OCI-LY3 (cell line): Measurements from ENCODE around the gene PRDM5.

Source experiments
- H2AFZ ChIP-seq: fragments of 200-600, 300-600 bp; shearing (Covaris generic); 2 replicates; pipeline ENCODE4 v1.6.0; 2014; ENCODE audit warnings: antibody characterized with exemption, low read depth, low read length
- H3K27ac ChIP-seq: fragments of 200-600, 300-600 bp; sonication (generic); 2 replicates; pipeline ENCODE4 v1.5.1; 2014; ENCODE audit warnings: mild to moderate bottlenecking, low read length, moderate library complexity, mixed read lengths
- H3K27me3 ChIP-seq: fragments of 200-600, 300-600 bp; sonication (generic); 2 replicates; pipeline ENCODE4 v1.6.1; 2014; ENCODE audit warnings: low read depth, low read length, mixed read lengths
- H3K36me3 ChIP-seq: fragments of 200-600, 300-600 bp; sonication (generic); replicated peaks from 2 replicates; pipeline ENCODE3; 2014; ENCODE audit warnings: low read depth, low read length, mixed read lengths
- H3K4me1 ChIP-seq: fragments of 300-600, 200-600 bp; sonication (generic); 2 replicates; pipeline ENCODE4 v1.6.1; 2014; ENCODE audit warnings: low read length, mixed read lengths
- H3K4me2 ChIP-seq: fragments of 200-600, 300-600 bp; sonication (generic); 2 replicates; pipeline ENCODE4 v1.6.1; 2014; ENCODE audit warnings: low read length, mixed read lengths
- H3K4me3 ChIP-seq: fragments of 300-600, 200-600 bp; sonication (generic); 2 replicates; pipeline ENCODE4 v1.5.1; 2014; ENCODE audit warnings: antibody characterized with exemption, mild to moderate bottlenecking, low read length, moderate library complexity
- H3K79me2 ChIP-seq: fragments of 300-600, 200-600 bp; shearing (Covaris generic); 2 replicates; pipeline ENCODE4 v1.6.1; 2014; ENCODE audit warnings: mild to moderate bottlenecking, low read length, mixed read lengths
- H3K9ac ChIP-seq: fragments of 300-600, 200-600 bp; shearing (Covaris generic); 2 replicates; pipeline ENCODE4 v1.6.0; 2014; ENCODE audit warnings: mild to moderate bottlenecking, low read length, moderate library complexity
- H3K9me3 ChIP-seq: fragments of 200-600, 300-600 bp; shearing (Covaris generic); 2 replicates; pipeline ENCODE4 v1.6.1; 2014; ENCODE audit warnings: low read length, mixed read lengths; ENCODE audit not compliant: insufficient read depth
- H4K20me1 ChIP-seq: fragments of 200-600, 300-600 bp; sonication (generic); 2 replicates; pipeline ENCODE4 v1.6.1; 2016; ENCODE audit warnings: low read length, mixed read lengths; ENCODE audit not compliant: insufficient read depth
- EZH2phosphoT487 ChIP-seq: fragments of 200-600 bp; shearing (Covaris generic); IDR thresholded peaks from 2 replicates; pipeline ENCODE4 v1.6.1; 2018; ENCODE audit warnings: antibody characterized with exemption, mixed run types, low read depth
- TF ChIP-seq, protein P1 (sequence below): fragments of 200-600, 300-600 bp; sonication (generic); IDR thresholded peaks from 2 replicates; pipeline ENCODE4 v1.5.1; 2014; ENCODE audit warnings: antibody characterized with exemption, low read length, low read depth

The PRDM5 gene

DNA sequence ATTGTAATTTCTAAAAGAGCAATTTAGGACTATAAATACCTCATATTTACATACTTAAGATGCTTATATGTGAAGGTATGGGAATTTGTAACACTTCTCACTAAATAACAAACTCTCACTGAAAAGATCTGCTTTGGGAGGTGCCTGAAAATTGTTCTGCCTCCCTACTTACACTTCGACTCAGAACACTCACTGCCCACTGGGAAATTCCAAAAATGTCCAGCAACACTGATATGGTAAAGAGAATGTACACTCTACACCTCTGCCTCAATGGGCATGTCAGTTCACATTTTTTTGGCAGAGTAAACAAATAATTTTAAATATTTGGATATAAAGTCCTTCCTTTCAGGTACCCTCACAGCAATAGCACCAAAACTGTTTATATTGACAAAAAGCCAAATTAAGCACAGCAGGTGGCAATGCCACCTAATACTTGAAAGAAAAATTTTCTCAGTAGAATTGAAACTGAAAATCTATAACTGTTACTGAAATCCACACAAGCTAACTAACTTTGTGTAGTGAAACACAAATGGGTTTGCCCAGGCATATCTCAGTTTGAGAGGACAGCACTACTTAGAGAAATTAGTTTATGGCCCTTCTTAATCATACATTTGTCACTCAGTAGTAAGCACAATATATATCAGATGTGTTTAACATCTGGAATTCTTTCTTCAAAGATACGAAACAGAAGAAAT lies 67.1 kb downstream of the PRDM5 start:
- peak overlapping the region; percentile 63 for H3K4me2 ChIP-seq
- no peak overlapping the region for H2AFZ ChIP-seq
- no peaks in the 10 kb centered on the region for H3K36me3 ChIP-seq
- no peaks in the 10 kb centered on the region for H4K20me1 ChIP-seq
- H3K79me2 ChIP-seq: no peaks in the 10 kb centered on the region
- peak overlapping the region; percentile 65 for H3K27ac ChIP-seq
- no peaks in the 10 kb centered on the region for H3K27me3 ChIP-seq
- H3K9me3 ChIP-seq: no peaks in the 10 kb centered on the region
- peaks cover 50% of the 10 kb centered on the region for H3K4me1 ChIP-seq
- TF ChIP-seq, protein P1, sequence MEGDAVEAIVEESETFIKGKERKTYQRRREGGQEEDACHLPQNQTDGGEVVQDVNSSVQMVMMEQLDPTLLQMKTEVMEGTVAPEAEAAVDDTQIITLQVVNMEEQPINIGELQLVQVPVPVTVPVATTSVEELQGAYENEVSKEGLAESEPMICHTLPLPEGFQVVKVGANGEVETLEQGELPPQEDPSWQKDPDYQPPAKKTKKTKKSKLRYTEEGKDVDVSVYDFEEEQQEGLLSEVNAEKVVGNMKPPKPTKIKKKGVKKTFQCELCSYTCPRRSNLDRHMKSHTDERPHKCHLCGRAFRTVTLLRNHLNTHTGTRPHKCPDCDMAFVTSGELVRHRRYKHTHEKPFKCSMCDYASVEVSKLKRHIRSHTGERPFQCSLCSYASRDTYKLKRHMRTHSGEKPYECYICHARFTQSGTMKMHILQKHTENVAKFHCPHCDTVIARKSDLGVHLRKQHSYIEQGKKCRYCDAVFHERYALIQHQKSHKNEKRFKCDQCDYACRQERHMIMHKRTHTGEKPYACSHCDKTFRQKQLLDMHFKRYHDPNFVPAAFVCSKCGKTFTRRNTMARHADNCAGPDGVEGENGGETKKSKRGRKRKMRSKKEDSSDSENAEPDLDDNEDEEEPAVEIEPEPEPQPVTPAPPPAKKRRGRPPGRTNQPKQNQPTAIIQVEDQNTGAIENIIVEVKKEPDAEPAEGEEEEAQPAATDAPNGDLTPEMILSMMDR: peak; percentile 40
- no peak for TF ChIP-seq EZH2phosphoT487
- peak overlapping the region; percentile 5; the same call in 1 of the 2 replicates for H3K9ac ChIP-seq
- peak overlapping the region; percentile 32 for H3K4me3 ChIP-seq

DNA sequence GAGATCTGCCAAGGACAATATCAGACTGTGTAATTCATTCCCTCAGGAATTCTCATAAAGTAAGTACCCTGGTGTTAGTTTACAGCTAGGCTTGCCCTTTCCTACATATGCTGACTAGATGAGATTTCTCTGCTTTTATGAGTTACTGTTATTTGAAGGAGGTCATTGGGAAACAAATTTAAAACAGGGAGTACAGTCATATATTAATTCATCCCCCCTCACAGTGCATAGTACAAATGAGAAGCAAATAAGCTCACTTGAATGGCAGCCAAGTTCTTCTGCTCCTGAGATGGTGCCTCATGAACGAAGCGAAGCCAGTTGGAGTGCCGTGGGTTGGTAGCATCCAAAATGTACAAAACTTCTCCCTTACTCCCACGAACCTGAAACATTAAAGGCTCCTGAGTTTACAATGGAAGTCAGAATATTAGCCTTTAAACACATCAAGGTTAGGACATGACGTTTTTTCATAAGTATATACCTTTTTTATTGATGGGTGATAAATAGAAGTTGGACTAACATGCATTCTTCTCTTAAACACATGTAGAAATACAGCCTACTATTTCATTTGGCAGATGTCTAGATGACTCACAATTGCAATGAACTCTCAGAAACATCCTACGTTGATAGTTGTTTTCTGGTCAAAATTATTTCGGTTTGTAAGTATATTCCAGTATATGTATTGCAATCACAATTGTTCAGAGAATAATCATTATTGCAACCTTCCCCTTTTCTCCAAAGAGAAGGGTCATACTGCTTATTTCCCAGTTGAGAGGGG lies 69.2 kb downstream of the PRDM5 start:
- no peak overlapping the region for H3K4me2 ChIP-seq
- H3K27me3 ChIP-seq: no peaks in the 10 kb centered on the region
- no peak for TF ChIP-seq EZH2phosphoT487
- TF ChIP-seq, protein P1: no peak
- H3K4me1 ChIP-seq: peaks cover 39% of the 10 kb centered on the region
- H3K9me3 ChIP-seq: no peaks in the 10 kb centered on the region
- no peak overlapping the region for H3K27ac ChIP-seq
- no peak overlapping the region for H3K4me3 ChIP-seq
- no peaks in the 10 kb centered on the region for H4K20me1 ChIP-seq
- H2AFZ ChIP-seq: no peak overlapping the region
- H3K79me2 ChIP-seq: no peaks in the 10 kb centered on the region
- no peaks in the 10 kb centered on the region for H3K36me3 ChIP-seq
- no peak overlapping the region for H3K9ac ChIP-seq

DNA sequence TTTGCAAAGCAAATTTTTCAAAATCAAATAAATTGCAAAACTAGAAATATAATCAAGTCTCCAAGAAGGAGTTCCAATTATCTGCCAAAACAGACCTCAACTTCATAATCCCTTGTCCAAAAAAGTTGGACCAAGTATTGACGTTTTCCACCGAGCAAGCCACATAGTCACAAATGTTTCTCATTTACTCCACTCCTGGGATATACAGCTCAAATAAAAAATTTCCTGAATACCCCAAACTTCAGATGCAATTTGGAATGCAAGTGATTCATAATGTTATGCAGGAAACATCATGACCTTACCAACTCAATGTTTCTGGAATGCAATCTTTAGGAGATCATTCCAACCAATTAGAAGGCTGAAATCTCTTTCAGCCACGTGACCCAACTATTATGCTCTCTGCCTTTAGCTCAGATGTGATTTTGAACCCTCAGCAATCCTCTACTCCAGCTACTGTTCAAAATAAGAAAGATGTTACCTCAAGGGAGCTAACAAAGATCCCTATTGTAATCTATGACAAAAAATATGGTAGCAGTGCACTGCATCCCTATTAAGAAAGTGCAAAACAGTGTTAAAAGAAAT lies 72.4 kb downstream of the PRDM5 start:
- H2AFZ ChIP-seq: no peak overlapping the region
- H3K9ac ChIP-seq: no peak overlapping the region
- H3K9me3 ChIP-seq: no peaks in the 10 kb centered on the region
- no peaks in the 10 kb centered on the region for H4K20me1 ChIP-seq
- H3K27ac ChIP-seq: no peak overlapping the region
- no peak for TF ChIP-seq EZH2phosphoT487
- TF ChIP-seq, protein P1: no peak
- no peak overlapping the region for H3K4me2 ChIP-seq
- H3K4me3 ChIP-seq: no peak overlapping the region
- no peaks in the 10 kb centered on the region for H3K27me3 ChIP-seq
- peaks cover 36% of the 10 kb centered on the region for H3K4me1 ChIP-seq
- H3K79me2 ChIP-seq: no peaks in the 10 kb centered on the region
- no peaks in the 10 kb centered on the region for H3K36me3 ChIP-seq

DNA sequence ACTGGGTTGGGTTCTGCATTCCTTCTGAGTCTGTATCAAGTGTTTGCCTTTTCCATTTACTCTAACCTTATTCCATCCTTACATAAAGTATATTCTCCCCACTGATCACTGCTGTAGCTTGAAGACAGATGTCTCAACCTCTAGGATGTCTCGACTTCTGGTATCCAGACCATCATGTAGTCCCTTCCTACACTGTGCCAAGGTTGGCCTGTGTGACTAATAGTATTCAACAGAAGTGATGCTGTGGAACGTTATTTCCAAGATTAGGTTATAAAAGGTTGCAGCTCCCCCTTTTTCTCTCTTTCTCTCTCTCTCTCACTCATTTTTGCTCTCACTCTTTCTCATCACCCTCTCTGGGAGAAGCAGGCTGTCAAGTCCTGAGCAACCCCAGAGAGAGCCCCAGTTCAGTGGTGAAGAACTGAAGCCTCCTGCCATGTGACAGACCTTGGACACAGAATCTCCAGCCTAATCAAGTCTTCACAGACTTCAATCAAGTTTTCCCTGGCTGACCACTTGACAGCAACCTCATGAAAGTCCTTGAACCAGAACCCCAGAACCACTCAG lies 75.4 kb downstream of the PRDM5 start:
- peaks cover 56% of the 10 kb centered on the region for H3K4me1 ChIP-seq
- H3K4me2 ChIP-seq: no peak overlapping the region
- no peaks in the 10 kb centered on the region for H4K20me1 ChIP-seq
- no peak overlapping the region for H2AFZ ChIP-seq
- TF ChIP-seq, protein P1: no peak
- no peak for TF ChIP-seq EZH2phosphoT487
- no peaks in the 10 kb centered on the region for H3K9me3 ChIP-seq
- no peaks in the 10 kb centered on the region for H3K79me2 ChIP-seq
- no peaks in the 10 kb centered on the region for H3K27me3 ChIP-seq
- no peak overlapping the region for H3K4me3 ChIP-seq
- H3K36me3 ChIP-seq: no peaks in the 10 kb centered on the region
- H3K27ac ChIP-seq: no peak overlapping the region
- H3K9ac ChIP-seq: no peak overlapping the region
